ENCODE data around the gene DPEP1. TPM values are rescaled to one million over a fixed set of nuclear protein-coding genes. Genes with fewer than 3 reads are reported as not detected.
"Not testable (repeated sequence)": the region's sequence is repeated elsewhere in the genome, so short reads cannot be mapped to it uniquely, and the experiment has no call there.

Gene DPEP1
- total RNA-seq, 1 experiment from 2014 or later, result 1.1 TPM

DNA sequence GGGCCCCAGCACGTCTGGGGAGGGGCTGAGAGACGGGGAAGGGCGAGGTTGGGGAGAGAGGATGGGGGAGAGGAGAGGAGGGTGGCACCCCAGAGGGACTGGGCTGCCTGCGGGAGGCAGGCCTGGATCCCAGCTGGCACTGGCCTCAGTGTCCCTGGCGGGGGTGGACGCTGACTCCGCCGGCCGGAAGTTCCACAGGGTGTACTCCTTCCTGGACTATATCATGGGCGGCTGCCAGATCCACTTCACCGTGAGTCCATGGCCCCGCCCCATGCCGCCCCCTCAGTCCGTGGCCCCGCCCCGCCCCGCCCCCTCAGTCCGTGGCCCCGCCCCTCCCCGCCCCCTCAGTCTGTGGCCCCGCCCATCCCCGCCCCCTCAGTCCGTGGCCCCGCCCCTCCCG is 26.6 kb upstream of the DPEP1 start:
- no peak overlapping the region for H2BK20ac ChIP-seq (ENCODE audit: low read depth, low read length, poor library complexity, severe bottlenecking)
- no peak overlapping the region for H3K23ac ChIP-seq (ENCODE audit: insufficient read length, low read depth, low read length)
- no peak overlapping the region for H2BK120ac ChIP-seq (ENCODE audit: low read depth, low read length, poor library complexity, severe bottlenecking)
- no peaks in the 10 kb centered on the region for H4K20me1 ChIP-seq (ENCODE audit: control insufficient read depth, insufficient read depth, insufficient read length)
- no peaks in the 10 kb centered on the region for H3K23me2 ChIP-seq (ENCODE audit: insufficient read length, low read depth, low read length, poor library complexity, severe bottlenecking)
- no peak overlapping the region for H2AK5ac ChIP-seq (ENCODE audit: insufficient read length, low read length)
- H3K79me1 ChIP-seq (ENCODE audit: insufficient read depth, low read depth, low read length, poor library complexity, severe bottlenecking), result no peaks in the 10 kb centered on the region
- no peak overlapping the region for H3K56ac ChIP-seq (ENCODE audit: insufficient read length, low read depth, low read length)
- H2BK5ac ChIP-seq (ENCODE audit: insufficient read length, low read length), result no peak overlapping the region
- H3K27me3 ChIP-seq (ENCODE audit: insufficient read depth, low read length), result no peaks in the 10 kb centered on the region
- no peaks in the 10 kb centered on the region for H3K4me1 ChIP-seq (ENCODE audit: insufficient read depth, low read length)
- TF ChIP-seq, protein P1, sequence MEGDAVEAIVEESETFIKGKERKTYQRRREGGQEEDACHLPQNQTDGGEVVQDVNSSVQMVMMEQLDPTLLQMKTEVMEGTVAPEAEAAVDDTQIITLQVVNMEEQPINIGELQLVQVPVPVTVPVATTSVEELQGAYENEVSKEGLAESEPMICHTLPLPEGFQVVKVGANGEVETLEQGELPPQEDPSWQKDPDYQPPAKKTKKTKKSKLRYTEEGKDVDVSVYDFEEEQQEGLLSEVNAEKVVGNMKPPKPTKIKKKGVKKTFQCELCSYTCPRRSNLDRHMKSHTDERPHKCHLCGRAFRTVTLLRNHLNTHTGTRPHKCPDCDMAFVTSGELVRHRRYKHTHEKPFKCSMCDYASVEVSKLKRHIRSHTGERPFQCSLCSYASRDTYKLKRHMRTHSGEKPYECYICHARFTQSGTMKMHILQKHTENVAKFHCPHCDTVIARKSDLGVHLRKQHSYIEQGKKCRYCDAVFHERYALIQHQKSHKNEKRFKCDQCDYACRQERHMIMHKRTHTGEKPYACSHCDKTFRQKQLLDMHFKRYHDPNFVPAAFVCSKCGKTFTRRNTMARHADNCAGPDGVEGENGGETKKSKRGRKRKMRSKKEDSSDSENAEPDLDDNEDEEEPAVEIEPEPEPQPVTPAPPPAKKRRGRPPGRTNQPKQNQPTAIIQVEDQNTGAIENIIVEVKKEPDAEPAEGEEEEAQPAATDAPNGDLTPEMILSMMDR (conservative IDR thresholded peaks at IDR 0.05), result no peak
- H4K5ac ChIP-seq (ENCODE audit: insufficient read length, low read depth, low read length), result no peak overlapping the region
- no peak overlapping the region for H3K4me2 ChIP-seq (ENCODE audit: insufficient read depth, insufficient read length, low read length)
- H3K9ac ChIP-seq (ENCODE audit: extremely low read depth, insufficient read length, low read length), result no peak overlapping the region
- no peak overlapping the region for H2AFZ ChIP-seq (ENCODE audit: low read length)
- DNase-seq, result no peak
- no peak overlapping the region for H3K27ac Mint-ChIP-seq
- H3K18ac ChIP-seq (ENCODE audit: insufficient read length, low read depth, low read length), result no peak overlapping the region
- no peaks in the 10 kb centered on the region for H3K9me3 ChIP-seq (ENCODE audit: control insufficient read depth, low read depth, low read length)
- peaks cover 0 to 12% (median 6%) of the 10 kb centered on the region in 3 experiments; a peak in 5 of 7 replicates for H3K36me3 Mint-ChIP-seq (ENCODE audit: insufficient read depth in 1 of 3, low read depth in 3 of 3)
- no peaks in the 10 kb centered on the region for H3K79me2 ChIP-seq (ENCODE audit: insufficient read depth, low read length)
- no peak overlapping the region for H4K91ac ChIP-seq (ENCODE audit: insufficient read length, low read depth, low read length)
- H2BK12ac ChIP-seq (ENCODE audit: insufficient read length, low read depth, low read length), result no peak overlapping the region
- H3T11ph ChIP-seq (ENCODE audit: low read length), result no peak overlapping the region
- H3K27ac ChIP-seq (ENCODE audit: insufficient read length, low read depth, low read length), result no peak overlapping the region
- H3K14ac ChIP-seq (ENCODE audit: insufficient read depth, low read length), result no peak overlapping the region
- H3K4me3 Mint-ChIP-seq, result no peak overlapping the region
- peaks cover 2% of the 10 kb centered on the region for H3K27me3 Mint-ChIP-seq (ENCODE audit: low read depth)
- H3K9me3 Mint-ChIP-seq, result peaks cover 3 to 5% of the 10 kb centered on the region in 2 experiments; a peak in 4 of 5 replicates
- no CpG with 5 or more reads among the region's 25 CpGs for WGBS (ENCODE audit: extremely low coverage, insufficient read length, low lambda C conversion rate)
- no peak overlapping the region for H4K8ac ChIP-seq (replicated peaks; ENCODE audit: insufficient read length, low read depth, low read length)
- H3K4ac ChIP-seq (ENCODE audit: low read depth, low read length), result no peak overlapping the region
- no peak overlapping the region for H2BK15ac ChIP-seq (ENCODE audit: low read depth, low read length)
- H3K4me1 Mint-ChIP-seq, result no peaks in the 10 kb centered on the region

DNA sequence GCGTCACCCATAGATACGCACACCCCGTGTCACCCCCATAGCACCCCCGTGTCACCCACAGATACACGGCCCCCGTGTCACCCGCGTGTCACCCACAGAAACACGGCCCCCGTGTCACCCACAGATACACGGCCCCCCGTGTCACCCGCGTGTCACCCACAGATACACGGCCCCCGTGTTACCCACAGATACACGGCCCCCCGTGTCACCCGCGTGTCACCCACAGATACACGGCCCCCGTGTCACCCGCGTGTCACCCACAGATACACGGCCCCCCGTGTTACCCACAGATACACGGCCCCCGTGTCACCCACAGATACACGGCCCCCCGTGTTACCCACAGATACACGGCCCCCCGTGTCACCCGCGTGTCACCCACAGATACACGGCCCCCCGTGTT is 25.8 kb upstream of the DPEP1 start:
- not testable (repeated sequence) for H4K20me1 ChIP-seq (ENCODE audit: control insufficient read depth, insufficient read depth, insufficient read length); H3K14ac ChIP-seq (ENCODE audit: insufficient read depth, low read length); H2BK5ac ChIP-seq (ENCODE audit: insufficient read length, low read length); H2BK15ac ChIP-seq (ENCODE audit: low read depth, low read length); H3K79me2 ChIP-seq (ENCODE audit: insufficient read depth, low read length); H4K91ac ChIP-seq (ENCODE audit: insufficient read length, low read depth, low read length); H3T11ph ChIP-seq (ENCODE audit: low read length); H3K23me2 ChIP-seq (ENCODE audit: insufficient read length, low read depth, low read length, poor library complexity, severe bottlenecking); H3K9me3 ChIP-seq (ENCODE audit: control insufficient read depth, low read depth, low read length); H3K9me3 Mint-ChIP-seq; H3K27me3 Mint-ChIP-seq (ENCODE audit: low read depth); H3K4me3 Mint-ChIP-seq; H3K4me1 ChIP-seq (ENCODE audit: insufficient read depth, low read length); H3K27ac Mint-ChIP-seq; H3K4me1 Mint-ChIP-seq; H2AFZ ChIP-seq (ENCODE audit: low read length); H3K23ac ChIP-seq (ENCODE audit: insufficient read length, low read depth, low read length); H2AK5ac ChIP-seq (ENCODE audit: insufficient read length, low read length); H2BK12ac ChIP-seq (ENCODE audit: insufficient read length, low read depth, low read length); H3K27ac ChIP-seq (ENCODE audit: insufficient read length, low read depth, low read length); DNase-seq; H3K4me2 ChIP-seq (ENCODE audit: insufficient read depth, insufficient read length, low read length); H3K4ac ChIP-seq (ENCODE audit: low read depth, low read length); H3K56ac ChIP-seq (ENCODE audit: insufficient read length, low read depth, low read length); H2BK120ac ChIP-seq (ENCODE audit: low read depth, low read length, poor library complexity, severe bottlenecking); H3K27me3 ChIP-seq (ENCODE audit: insufficient read depth, low read length); H3K79me1 ChIP-seq (ENCODE audit: insufficient read depth, low read depth, low read length, poor library complexity, severe bottlenecking); H3K18ac ChIP-seq (ENCODE audit: insufficient read length, low read depth, low read length); H2BK20ac ChIP-seq (ENCODE audit: low read depth, low read length, poor library complexity, severe bottlenecking); H3K9ac ChIP-seq (ENCODE audit: extremely low read depth, insufficient read length, low read length); H4K8ac ChIP-seq (replicated peaks; ENCODE audit: insufficient read length, low read depth, low read length); H4K5ac ChIP-seq (ENCODE audit: insufficient read length, low read depth, low read length)
- no CpG with 5 or more reads among the region's 36 CpGs for WGBS (ENCODE audit: extremely low coverage, insufficient read length, low lambda C conversion rate)
- H3K36me3 Mint-ChIP-seq (ENCODE audit: insufficient read depth in 1 of 3, low read depth in 3 of 3), result peaks cover 0 to 12% (median 6%) of the 10 kb centered on the region in 3 experiments; a peak in 5 of 7 replicates

Measured in H9 (cell line).